Measurements from ENCODE around the gene SHC1.
A peak's percentile ranks its signal among the peaks of the same experiment; 100 is the strongest.

SHC1 gene

DNA sequence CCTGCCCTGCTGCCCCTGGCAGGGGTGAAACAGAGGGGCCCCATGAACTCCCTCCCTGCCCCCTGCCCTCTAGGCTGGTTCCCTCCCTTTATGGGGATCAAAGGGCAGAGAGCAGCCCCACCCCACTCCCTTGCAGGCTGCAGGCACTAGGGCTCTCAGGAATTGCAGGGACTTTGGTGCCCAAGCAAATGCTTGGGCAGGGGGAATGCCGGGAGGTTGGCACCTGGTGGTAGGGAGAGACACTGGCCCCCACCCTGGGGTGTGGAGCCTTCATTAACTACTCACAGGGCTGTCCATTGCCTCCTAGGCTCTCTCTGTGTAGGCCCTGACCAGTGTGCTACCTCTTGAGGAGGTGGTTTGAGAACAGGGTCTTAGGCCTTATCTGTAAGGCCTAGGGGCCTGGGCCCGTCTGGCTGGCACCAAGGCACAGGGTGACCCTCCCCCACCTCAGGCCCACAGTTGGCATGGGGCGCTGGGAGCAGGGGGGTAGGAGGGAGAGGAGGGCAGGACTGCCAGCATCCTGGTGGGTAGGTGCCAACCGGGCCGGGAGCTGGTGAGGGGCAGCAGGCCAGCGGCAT, 36.8 kb upstream of the SHC1 start:
- no peak for DNase-seq

DNA sequence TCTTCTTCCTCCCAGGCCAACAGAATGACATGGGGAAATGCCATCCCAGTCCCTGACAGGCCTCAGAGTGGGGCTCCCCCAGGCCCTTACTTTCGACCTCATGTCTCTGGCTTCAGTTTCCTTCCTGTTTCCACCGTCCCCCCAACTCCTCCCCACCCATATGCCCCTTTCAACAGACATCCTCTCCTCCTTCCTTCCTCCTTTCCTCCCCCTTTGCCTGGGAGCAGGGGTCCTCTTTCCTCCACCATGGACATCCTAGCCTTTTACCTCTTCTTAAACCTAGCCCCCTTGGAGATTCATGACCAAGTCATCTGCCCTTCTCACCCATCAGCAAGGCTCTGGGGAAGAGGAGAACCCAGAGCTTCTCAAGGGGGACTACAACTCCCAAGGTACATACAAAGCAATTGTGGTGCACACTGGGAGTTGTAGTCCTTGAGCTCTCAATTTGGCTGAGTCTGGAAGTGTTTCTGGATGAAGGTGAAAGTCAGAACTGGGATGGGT, 36.1 kb upstream of the SHC1 start:
- peak; percentile 87 to 89 for DNase-seq

GRCh38 chr1:155005076-155006011, 34.8 kb upstream of the SHC1 start:
- peak in 1 of 2 experiments; percentile 31 for DNase-seq

GRCh38 chr1:155004352-155005075, 34.0 kb upstream of the SHC1 start:
- no peak for DNase-seq

DNA sequence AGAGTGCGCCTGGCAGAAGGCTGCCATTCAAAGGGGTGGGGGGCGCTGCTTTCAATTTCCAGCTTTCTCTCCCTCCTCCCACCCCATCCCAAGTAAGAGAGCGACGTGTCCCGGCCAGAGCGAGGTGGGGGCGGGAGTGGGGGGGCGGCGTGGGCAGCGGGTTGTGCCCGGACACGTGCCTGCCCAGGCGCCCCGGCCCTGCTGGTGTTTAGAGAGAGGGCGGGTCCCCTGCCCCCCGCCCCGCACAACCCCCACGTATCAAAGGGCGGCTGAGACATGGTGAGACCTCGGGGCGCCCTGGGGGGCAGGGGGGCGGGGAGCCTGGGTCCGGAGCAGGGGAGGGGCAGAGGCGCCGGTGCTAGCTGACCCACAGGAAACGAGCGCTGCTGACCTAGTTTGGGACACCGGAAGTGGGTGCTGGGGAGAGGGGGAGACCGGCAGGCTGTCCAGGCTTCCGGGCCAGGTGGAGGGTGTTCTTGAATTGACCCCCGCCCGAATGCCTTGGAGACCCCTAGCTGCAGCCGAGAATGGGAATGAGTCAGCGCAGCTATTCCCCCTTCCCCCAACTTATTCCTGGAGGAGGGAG, 33.3 kb upstream of the SHC1 start:
- peak; percentile 25 to 35 for DNase-seq

DNA sequence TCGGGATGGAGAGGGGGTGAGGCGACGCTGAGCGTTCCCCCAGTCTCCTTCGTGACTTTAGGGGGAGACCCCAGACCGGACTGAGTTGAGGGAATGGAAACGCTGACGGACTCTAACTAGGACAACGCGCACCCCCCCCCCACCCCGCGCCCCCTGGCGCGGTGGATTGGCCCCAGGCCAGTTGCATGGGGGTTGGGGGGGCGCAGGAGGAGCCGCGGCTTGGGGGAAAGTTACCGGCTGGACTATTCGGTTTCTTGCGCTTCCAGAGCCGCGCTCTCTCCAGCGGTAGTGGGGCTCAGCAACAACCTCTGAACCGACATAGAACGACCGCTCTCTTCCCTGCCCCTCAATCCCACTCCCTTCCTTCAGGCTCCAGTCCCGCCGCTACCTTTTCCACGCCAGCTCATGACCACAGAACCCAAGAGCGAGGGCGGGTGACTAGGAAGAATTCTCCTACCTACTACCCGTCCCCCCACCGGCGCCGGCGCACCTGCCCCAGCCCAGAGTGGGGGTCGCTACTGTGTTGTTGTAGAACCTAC, 32.7 kb upstream of the SHC1 start:
- no peak for DNase-seq

DNA sequence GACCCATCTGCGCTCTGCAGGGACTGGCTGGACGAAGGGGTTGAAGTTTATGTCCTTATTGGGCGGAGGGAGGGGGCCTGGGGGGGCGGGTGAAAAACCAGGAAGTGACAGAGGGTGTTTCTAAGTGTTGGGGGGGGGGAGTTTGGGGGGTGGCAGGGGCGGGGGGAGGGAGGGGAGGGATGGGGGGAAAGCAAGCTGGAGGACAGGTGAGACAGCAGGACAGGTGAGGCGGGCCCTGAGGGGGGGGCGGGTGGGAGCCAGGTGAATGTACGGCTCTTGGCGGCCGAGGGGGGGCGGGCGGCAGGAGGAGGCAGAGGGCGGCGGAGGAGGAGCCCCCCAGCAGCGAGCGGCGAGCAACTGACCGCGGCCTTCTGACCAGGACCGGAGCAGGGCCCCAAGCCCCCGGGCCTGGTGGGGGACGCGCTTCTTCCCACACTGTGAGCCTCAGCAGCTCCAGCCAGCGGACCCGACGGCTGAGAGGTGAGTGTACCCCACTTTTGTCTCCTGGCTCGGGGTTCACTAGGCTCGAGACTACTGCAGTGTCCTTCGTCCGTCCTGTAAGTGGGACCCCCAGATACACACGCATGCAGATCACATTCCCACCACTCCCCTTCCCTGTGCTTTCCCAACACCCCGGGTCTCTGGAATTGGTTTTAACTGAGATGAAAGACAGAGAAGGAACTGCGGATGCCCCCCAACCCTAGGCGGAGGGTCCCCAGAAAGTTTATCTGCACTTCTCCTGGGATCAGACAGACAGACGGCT, 32.1 kb upstream of the SHC1 start, which contains the start of gene ZBTB7B:
TSS of gene ZBTB7B (plus strand) at position 339 of the 763 bp plus-strand sequence. CDS start 11,859 bp downstream, outside the sequence.
- DNase-seq, result peak in 1 of 2 experiments; percentile 68

DNA sequence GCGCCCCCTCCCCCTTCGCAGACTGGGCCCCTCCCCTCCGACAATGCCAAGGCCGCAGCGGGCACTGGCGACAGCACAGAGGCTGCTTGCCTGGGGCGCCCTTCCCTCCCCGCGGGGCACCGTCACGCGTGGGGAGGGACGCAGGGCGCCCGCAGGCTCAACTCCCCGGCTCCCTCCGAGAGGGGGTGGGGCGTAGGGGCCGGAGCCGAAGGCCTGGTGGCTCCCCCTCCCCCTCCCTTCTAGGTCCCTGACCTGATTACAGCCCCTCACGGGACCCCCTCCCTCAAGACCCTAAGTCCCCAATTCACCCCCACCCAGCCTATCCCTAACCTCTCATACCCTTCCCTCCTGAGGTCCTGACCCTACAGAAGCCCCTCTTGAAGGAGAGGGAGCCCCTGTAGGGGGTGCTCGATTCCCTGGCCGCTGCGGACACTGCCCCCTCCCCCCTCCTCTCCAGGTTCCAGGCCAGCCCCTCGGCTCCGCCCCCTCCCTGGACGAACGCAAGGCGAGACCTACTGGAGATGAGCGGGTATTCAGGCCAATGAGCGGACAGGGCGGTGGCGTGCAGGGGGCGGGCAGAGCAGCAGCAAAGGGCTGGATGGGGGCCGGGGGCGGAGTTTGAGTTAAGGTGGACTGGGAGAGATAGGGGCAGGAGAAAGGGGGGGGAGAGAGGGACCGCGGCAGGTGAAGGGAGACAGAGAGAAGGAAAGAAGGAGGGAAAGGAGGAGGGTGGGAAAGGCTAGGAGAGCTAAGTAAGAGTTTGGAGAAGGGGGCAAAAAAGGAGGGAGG, 31.3 kb upstream of the SHC1 start:
- peak; percentile 97 to 98 for DNase-seq

DNA sequence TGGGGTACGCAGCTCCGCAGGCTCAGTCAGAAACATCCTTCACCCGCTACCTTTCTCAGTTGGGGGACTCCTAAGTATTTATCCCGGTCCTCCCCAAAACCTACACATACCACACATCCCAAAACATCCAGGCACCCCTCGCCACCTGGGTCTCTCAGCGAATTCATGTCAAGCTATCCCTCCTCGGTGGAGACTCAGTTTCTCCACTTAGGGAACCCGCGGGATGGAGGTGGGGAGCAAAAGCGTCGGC, 30.8 kb upstream of the SHC1 start:
- DNase-seq, result no peak

GRCh38 chr1:155000726-155001424, 30.3 kb upstream of the SHC1 start:
- peak; percentile 69 to 72 for DNase-seq

GRCh38 chr1:155000411-155000725, 29.8 kb upstream of the SHC1 start:
- no peak for DNase-seq

DNA sequence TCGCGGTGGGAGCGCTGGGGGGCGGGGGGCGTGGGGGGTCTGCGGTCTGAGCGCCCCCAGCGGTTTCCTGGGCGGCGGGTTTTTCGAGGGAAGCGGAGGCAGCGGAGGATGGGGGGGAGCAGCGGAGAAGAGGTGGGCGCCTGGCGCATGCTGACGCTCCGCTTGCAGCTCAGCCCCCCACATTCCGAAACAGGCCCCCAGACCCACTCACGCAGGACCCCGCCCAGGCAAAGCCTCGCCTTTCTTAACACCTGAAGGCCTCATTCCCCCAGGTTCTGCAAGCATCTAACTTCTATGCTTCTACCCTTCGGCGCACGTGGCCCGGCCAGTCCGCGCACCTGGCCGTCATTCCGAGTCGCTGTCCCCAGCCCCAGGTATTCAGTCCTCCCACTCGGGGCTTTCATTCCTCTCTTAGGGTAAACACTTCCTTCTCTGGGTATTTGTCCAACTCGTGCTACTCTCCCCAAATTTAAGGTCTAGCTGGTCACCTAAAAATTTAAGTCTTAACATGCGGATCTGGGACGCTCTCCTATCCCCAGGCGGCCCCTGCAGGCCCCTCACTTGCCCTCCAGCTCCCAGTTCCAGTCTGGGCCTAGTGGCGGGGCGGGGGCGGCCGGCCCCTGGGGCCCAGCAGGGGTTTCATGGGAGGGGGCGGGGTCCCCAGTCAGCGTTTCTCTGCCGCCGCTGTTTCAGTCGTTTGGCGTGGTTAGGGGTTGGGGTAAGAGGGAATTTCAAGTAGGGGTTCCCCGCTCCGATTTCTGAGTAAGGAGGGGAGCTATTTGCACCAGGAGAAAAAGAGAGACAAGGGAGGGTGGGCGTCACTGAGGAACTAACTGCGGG, 29.2 kb upstream of the SHC1 start:
- no peak for DNase-seq

GRCh38 chr1:154998818-154999570, 28.4 kb upstream of the SHC1 start:
- DNase-seq, result peak; percentile 61 to 71

GRCh38 chr1:154998201-154998780, 27.7 kb upstream of the SHC1 start:
- no peak for DNase-seq

GRCh38 chr1:154996966-154997701, 26.6 kb upstream of the SHC1 start:
- DNase-seq, result peak; percentile 63 to 66

DNA sequence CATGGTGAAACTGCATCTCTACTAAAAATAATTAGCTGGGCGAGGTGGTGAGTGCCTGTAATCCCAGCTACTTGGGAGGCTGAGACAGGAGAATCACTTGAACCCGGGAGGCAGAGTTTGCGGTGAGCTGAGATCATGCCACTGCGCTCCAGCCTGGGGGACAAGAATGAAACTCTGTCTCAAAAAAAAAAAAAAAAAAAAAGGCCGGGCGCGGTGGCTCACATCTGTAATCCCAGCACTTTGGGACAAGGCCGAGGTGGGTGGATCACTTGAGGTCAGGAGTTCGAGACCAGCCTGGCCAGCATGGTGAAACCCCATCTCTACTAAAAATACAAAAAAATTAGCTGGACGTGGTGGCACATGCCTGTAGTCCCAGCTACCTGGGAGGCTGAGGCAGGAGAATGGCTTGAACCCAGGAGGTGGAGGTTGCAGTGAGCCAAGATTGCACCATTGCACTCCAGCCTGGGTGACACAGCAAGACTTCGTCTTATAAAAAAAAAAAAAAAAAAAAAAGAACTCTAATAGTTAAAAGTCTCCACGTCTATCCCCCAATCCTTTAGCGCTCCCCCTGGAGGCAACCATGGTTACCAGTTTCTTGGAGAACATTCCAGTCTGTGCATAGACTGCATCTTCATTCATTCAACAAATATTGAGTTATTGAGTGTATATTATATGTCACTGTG, 24.9 kb upstream of the SHC1 start:
- DNase-seq, result peak; percentile 25 to 31

DNA sequence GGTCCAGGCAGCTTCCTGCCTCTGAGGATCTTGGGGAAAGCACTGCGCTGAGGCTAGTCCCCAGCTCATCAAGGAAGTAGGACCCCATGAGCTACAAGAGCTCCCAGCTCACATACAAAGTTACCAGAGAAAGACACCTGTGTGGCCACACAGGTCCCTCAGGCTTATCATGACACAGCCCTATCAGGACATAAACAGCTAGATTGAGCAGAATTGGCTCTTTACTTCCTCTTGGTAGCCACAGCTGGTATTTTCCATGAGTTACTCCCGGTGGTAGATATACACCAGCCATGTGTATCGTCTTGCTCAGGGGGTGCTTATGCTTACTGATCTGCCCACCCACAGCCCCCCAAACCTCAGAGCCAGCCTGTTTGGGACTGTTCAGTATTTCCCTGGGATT, 24.0 kb upstream of the SHC1 start:
- DNase-seq, result no peak
